Endothelial cell of umbilical vein (primary cell): ENCODE data around the gene TTLL7. TPM values are rescaled to one million over a fixed set of nuclear protein-coding genes. Genes with fewer than 3 reads are reported as not detected.

Experiments used
- Bru-seq: library from RNA; stranded (reverse); fragments of 400-500 nt; gene quantifications from one replicate; lab custom pipeline; 2021; lab: Mats Ljungman, UMichigan
- BruChase-seq, 2 experiments: library from RNA; stranded (reverse); fragments of 400-500 nt; gene quantifications; one replicate each; lab custom pipeline; 2021; lab: Mats Ljungman, UMichigan
- BruUV-seq: library from RNA; stranded (reverse); fragments of 400-500 nt; replicated peaks from 2 replicates; lab custom pipeline; 2021; lab: Mats Ljungman, UMichigan
- CTCF ChIA-PET: fragments of 300-600, 350-600 bp; sonication (Branson Sonifier 250); formaldehyde crosslinking; loops from one replicate; lab custom pipeline; 2021; ENCODE audit warnings: antibody characterized with exemption, inconsistent platforms; lab: Charles Lee
- POLR2A ChIA-PET: fragments of 300-600, 350-600 bp; sonication (Branson Sonifier 250); formaldehyde crosslinking; loops from one replicate; lab custom pipeline; 2021; ENCODE audit warnings: antibody characterized with exemption, inconsistent platforms; lab: Charles Lee
- DNase-seq: peaks from one replicate; pipeline ENCODE4 v3.0.0-alpha.2; 2011; ENCODE audit warnings: low read depth, low spot score
- FAIRE-seq: peaks from 2 replicates; lab custom pipeline; 2011; peaks lifted over from hg19 to GRCh38; lab: Jason Lieb, UNC
- H2AFZ ChIP-seq: 2 replicates; pipeline ENCODE4 v1.6.0; 2012; ENCODE audit warnings: low read depth, low read length, control low read depth, inconsistent platforms
- H3K27ac ChIP-seq: 2 replicates; pipeline ENCODE4 v1.5.1; 2011; ENCODE audit warnings: low read depth, mild to moderate bottlenecking, control low read depth, low read length, moderate library complexity; ENCODE audit not compliant: insufficient read depth
- H3K27me3 ChIP-seq, 2 experiments: 2 replicates each; pipeline versions ENCODE4 v1.6.0 to v1.6.1; 2011; ENCODE audit warnings: low read length in 2 of 2, mixed read lengths in 1 of 2; ENCODE audit not compliant: control insufficient read depth in 2 of 2, insufficient read depth in 2 of 2
- H3K36me3 ChIP-seq, 2 experiments: 2 replicates in 1 of 2; 3 replicates in 1 of 2; pipeline ENCODE4 v1.5.1; 2011; ENCODE audit warnings: low read length in 2 of 2, mild to moderate bottlenecking in 1 of 2, moderate library complexity in 1 of 2; ENCODE audit not compliant: control insufficient read depth in 2 of 2, insufficient read depth in 2 of 2; ENCODE audit errors: extremely low read depth in 1 of 2
- H3K4me1 ChIP-seq: 3 replicates; pipeline ENCODE4 v1.5.1; 2011; ENCODE audit warnings: mild to moderate bottlenecking, low read length; ENCODE audit not compliant: control insufficient read depth, insufficient read depth; ENCODE audit errors: extremely low read depth
- H3K4me2 ChIP-seq: 2 replicates; pipeline ENCODE4 v1.6.1; 2011; ENCODE audit warnings: low read length, control low read depth, mixed read lengths; ENCODE audit not compliant: insufficient read depth
- H3K4me3 ChIP-seq, 3 experiments: fragments of 200-600 bp in 1 of 3; sonication (generic), shearing (Covaris generic) in 1 of 3; replicated peaks in 1 of 3; 2 replicates each; pipeline ENCODE4 v1.5.1; 2011 to 2016; ENCODE audit warnings: control low read depth in 3 of 3, low read length in 3 of 3, mild to moderate bottlenecking in 2 of 3, inconsistent platforms in 1 of 3, low read depth in 1 of 3, moderate library complexity in 1 of 3; ENCODE audit not compliant: insufficient read depth in 1 of 3
- H3K79me2 ChIP-seq: 2 replicates; pipeline ENCODE4 v1.6.0; 2012; ENCODE audit warnings: low read length, inconsistent platforms; ENCODE audit not compliant: control insufficient read depth, insufficient read depth
- H3K9ac ChIP-seq: replicated peaks from 2 replicates; pipeline ENCODE3; 2011; ENCODE audit warnings: low read length, control low read depth; ENCODE audit not compliant: insufficient read depth; ENCODE audit errors: extremely low read depth
- H3K9me1 ChIP-seq: replicated peaks from 3 replicates; pipeline ENCODE4 v1.6.0; 2011; ENCODE audit warnings: mild to moderate bottlenecking, low read length; ENCODE audit not compliant: control insufficient read depth, insufficient read depth; ENCODE audit errors: extremely low read depth
- H3K9me3 ChIP-seq: replicated peaks from 2 replicates; pipeline ENCODE4 v1.5.1; 2012; ENCODE audit warnings: low read length, inconsistent platforms; ENCODE audit not compliant: control insufficient read depth, insufficient read depth
- H4K20me1 ChIP-seq: replicated peaks from 2 replicates; pipeline ENCODE3; 2011; ENCODE audit warnings: mild to moderate bottlenecking, low read length; ENCODE audit not compliant: control insufficient read depth, insufficient read depth; ENCODE audit errors: extremely low read depth
- CTCF ChIP-seq, 2 donors: IDR thresholded peaks; 1 replicate in 1 of 2; 2 replicates in 1 of 2; pipeline ENCODE4 v1.5.1; 2011; ENCODE audit warnings: low read length in 2 of 2, mild to moderate bottlenecking in 2 of 2, moderate library complexity in 2 of 2, control low read depth in 1 of 2, inconsistent platforms in 1 of 2, low read depth in 1 of 2; ENCODE audit not compliant: insufficient read depth in 1 of 2; ENCODE audit errors: extremely low read depth in 1 of 2
- EZH2 ChIP-seq: IDR thresholded peaks from 2 replicates; pipeline ENCODE4 v1.6.1; 2012; ENCODE audit warnings: borderline replicate concordance, low read depth, mild to moderate bottlenecking, moderate library complexity, low read length, inconsistent platforms; ENCODE audit not compliant: severe bottlenecking
- FOS ChIP-seq: IDR thresholded peaks from 2 replicates; pipeline ENCODE4 v1.6.1; 2011; ENCODE audit warnings: mild to moderate bottlenecking, low read length, moderate library complexity, borderline replicate concordance; ENCODE audit not compliant: insufficient read depth
- MYC ChIP-seq: IDR thresholded peaks from one replicate; pipeline ENCODE4 v1.6.1; 2011; ENCODE audit warnings: mild to moderate bottlenecking, low read depth, low read length
- POLR2AphosphoS5 ChIP-seq: IDR thresholded peaks from 2 replicates; pipeline ENCODE4 v1.6.1; 2012; ENCODE audit warnings: low read depth, mild to moderate bottlenecking, control low read depth, low read length, moderate library complexity; ENCODE audit not compliant: insufficient read depth
- dilution Hi-C: fragments of 300-500 bp; cut with MboI; formaldehyde crosslinking; loops from one replicate; pipeline ENCODE4 v1.15.0; 2019; ENCODE audit warnings: low sequenced_read_pairs; ENCODE audit not compliant: extremely low pct_ligation_motif_present
- intact Hi-C: fragments of 100-400 bp; cut with micrococcal nuclease; formaldehyde crosslinking; loops from one replicate; pipeline ENCODE4 v1.10.0; 2022
- long read RNA-seq: library from polyadenylated mRNA; stranded (forward); transcript quantifications from one replicate; pipeline ENCODE4 v2.0.0, GENCODE V29; 2021
- polyA minus RNA-seq, 3 experiments: library from RNA; depleted of rRNA, polyadenylated mRNA; stranded (reverse); fragments of >200 nt; gene quantifications; 1 replicate in 1 of 3; 2 replicates in 2 of 3; pipeline ENCODE4 v1.2.3, GENCODE V29; 2011
- polyA plus RNA-seq, 4 experiments: library from polyadenylated mRNA; depleted of rRNA in 3 of 4; stranded (reverse) in 3 of 4; unstranded in 1 of 4; fragments of >200 nt; gene quantifications; 2 replicates each; pipeline versions ENCODE4 v1.2.1 to v1.2.3, GENCODE V29; 2011 to 2012; ENCODE audit warnings: missing spikeins in 1 of 4
- total RNA-seq: library from RNA; stranded (reverse); gene quantifications from 2 replicates; pipeline ENCODE4 v1.2.3, GENCODE V29; 2021

TTLL7 gene
- total RNA-seq = 4.9 and 11.7 TPM in 2 replicates
- 1.7 and 2.1 TPM in 2 replicates for polyA plus RNA-seq
- 1.2 and 2.6 TPM in 2 replicates for polyA plus RNA-seq (2011; cell fraction: cytosol; rRNA removed)
- polyA plus RNA-seq (2011; cell fraction: nucleus; rRNA removed) = 8.4 and 8.7 TPM in 2 replicates
- 1.3 and 3.7 TPM in 2 replicates for polyA plus RNA-seq (2012)
- polyA minus RNA-seq = 4.2 and 4.8 TPM in 2 replicates
- polyA minus RNA-seq (2011; cell fraction: cytosol; rRNA and poly(A)+ RNA removed) = 1.4 TPM
- 6.4 and 8.5 TPM in 2 replicates for polyA minus RNA-seq (2011; cell fraction: nucleus; rRNA and poly(A)+ RNA removed)
- Bru-seq, nascent RNA = percentile 56 among the genes with signal in this experiment
- BruChase-seq, experiment 1, labeled RNA remaining after a 6-hour chase = percentile 35 among the genes with signal in this experiment
- BruChase-seq, experiment 2, labeled RNA remaining after a 2-hour chase = percentile 40 among the genes with signal in this experiment
- long read RNA-seq, partial matches to known transcripts = 1 of 4 reads
- long read RNA-seq, other reads (novel, unspliced or antisense) = 3 of 4 reads

- no TSS peak for BruUV-seq
- Histone ChIP-seq H4K20me1 (no peaks in the 10 kb centered on the region), H3K4me3 (peak within 1 kb of the TSS; percentile 63 to 76 (median 74)), H3K27ac (peak within 1 kb of the TSS; percentile 88), H3K79me2 (no peaks in the 10 kb centered on the region), H3K27me3 (peaks cover 4 to 5% of the 10 kb centered on the region in 2 experiments), H2AFZ (peak within 1 kb of the TSS; percentile 98), H3K9me3 (no peaks in the 10 kb centered on the region), H3K9me1 (no peaks in the 10 kb centered on the region), H3K9ac (peak within 1 kb of the TSS; percentile 86), H3K4me1 (peaks cover 17% of the 10 kb centered on the region), H3K36me3 (no peaks in the 10 kb centered on the region), H3K4me2 (peak within 1 kb of the TSS; percentile 87)
- ChIA-PET CTCF (interaction anchor here (0.6 to 1.4 kb wide), 5 partner anchors 12 to 126 kb away, joined by 3 to 5 read pairs (median 4); no protein-coding TSS in a partner anchor), POLR2A (interaction anchor here (0.6 kb wide), 1 partner anchor 62 kb away, joined by 6 read pairs; no protein-coding TSS in a partner anchor)
- DNase-seq = peak; percentile 68
- no peak for FAIRE-seq
- intact Hi-C loops = loop anchor here (1.0 to 10.0 kb wide), 3 partner anchors 79 to 436 kb away; no protein-coding TSS in a partner anchor
- dilution Hi-C loops = no loop called here
- TF ChIP-seq EZH2 = no peak
- no peak for TF ChIP-seq MYC
- no peak for TF ChIP-seq CTCF (IDR thresholded peaks at IDR 0.05; ENCODE audit: extremely low read depth in 1 of 2, insufficient read depth in 1 of 2, low read depth in 1 of 2, low read length in 2 of 2)
- peak; percentile 25 for TF ChIP-seq POLR2AphosphoS5
- TF ChIP-seq FOS = no peak
These were observed at the start of gene TTLL7 for GRCh38 chr1:83998498-83999315. TTLL7 (minus strand) TSS chr1:83999132; CDS start chr1:83952211, 46,921 bp downstream.
